Mesenchymal stem cell (in vitro differentiated cells and primary cell): Measurements from ENCODE around the gene PNMT.

Experiments used
- DNase-seq: peaks from one replicate; pipeline ENCODE4 v3.0.0-alpha.2; 2013
- H2AFZ ChIP-seq: one replicate; pipeline ENCODE4 v1.6.1; 2013; ENCODE audit warnings: low read depth, mild to moderate bottlenecking, control low read depth, inconsistent platforms, low read length, moderate library complexity
- H2AK5ac ChIP-seq: 2 replicates; pipeline ENCODE4 v1.6.1; 2013; ENCODE audit warnings: low read length, moderate library complexity, mild to moderate bottlenecking, inconsistent platforms; ENCODE audit not compliant: severe bottlenecking
- H2BK120ac ChIP-seq: one replicate; pipeline ENCODE4 v1.6.1; 2013; ENCODE audit warnings: low read depth, mild to moderate bottlenecking, inconsistent platforms, low read length, moderate library complexity
- H2BK12ac ChIP-seq, 2 experiments: one replicate each; pipeline ENCODE4 v1.6.1; 2013; ENCODE audit warnings: inconsistent platforms in 2 of 2, low read length in 2 of 2, mild to moderate bottlenecking in 2 of 2, moderate library complexity in 2 of 2, control low read depth in 1 of 2
- H2BK15ac ChIP-seq: one replicate; pipeline ENCODE4 v1.6.1; 2013; ENCODE audit warnings: mild to moderate bottlenecking, low read depth, inconsistent platforms; ENCODE audit not compliant: poor library complexity, severe bottlenecking
- H2BK5ac ChIP-seq: 2 replicates; pipeline ENCODE4 v1.6.1; 2013; ENCODE audit warnings: low read depth, mild to moderate bottlenecking, low read length, control low read depth, inconsistent platforms; ENCODE audit not compliant: poor library complexity, severe bottlenecking
- H3K14ac ChIP-seq, 2 experiments: one replicate each; pipeline ENCODE4 v1.6.1; 2013; ENCODE audit warnings: inconsistent platforms in 2 of 2, low read length in 2 of 2, control low read depth in 1 of 2, mild to moderate bottlenecking in 1 of 2, moderate library complexity in 1 of 2
- H3K18ac ChIP-seq, 2 experiments: one replicate each; pipeline ENCODE4 v1.6.1; 2013; ENCODE audit warnings: inconsistent platforms in 2 of 2, low read length in 2 of 2, control low read depth in 1 of 2, low read depth in 1 of 2, mild to moderate bottlenecking in 1 of 2
- H3K23ac ChIP-seq, 2 experiments: one replicate each; pipeline ENCODE4 v1.6.1; 2013; ENCODE audit warnings: inconsistent platforms in 2 of 2, low read length in 2 of 2, mild to moderate bottlenecking in 2 of 2, moderate library complexity in 2 of 2, control low read depth in 1 of 2
- H3K27ac ChIP-seq: 2 replicates; pipeline ENCODE4 v1.5.1; 2013; ENCODE audit warnings: mild to moderate bottlenecking, moderate library complexity, low read length, control low read depth, inconsistent platforms; ENCODE audit not compliant: poor library complexity, severe bottlenecking
- H3K27me3 ChIP-seq, 2 experiments: 2 replicates each; pipeline versions ENCODE4 v1.6.1 to v1.7.0; 2013; ENCODE audit warnings: low read length in 2 of 2, mild to moderate bottlenecking in 2 of 2, moderate library complexity in 2 of 2, control low read depth in 1 of 2, inconsistent platforms in 1 of 2; ENCODE audit not compliant: control insufficient read depth in 1 of 2, insufficient read depth in 1 of 2
- H3K36me3 ChIP-seq, 2 experiments: 2 replicates each; pipeline versions ENCODE4 v1.6.1 to v1.7.0; 2013; ENCODE audit warnings: low read length in 2 of 2, control low read depth in 1 of 2, inconsistent platforms in 1 of 2, low read depth in 1 of 2, mild to moderate bottlenecking in 1 of 2; ENCODE audit not compliant: insufficient read depth in 2 of 2, control insufficient read depth in 1 of 2
- H3K4ac ChIP-seq, 2 experiments: one replicate each; pipeline ENCODE4 v1.6.1; 2013; ENCODE audit warnings: inconsistent platforms in 2 of 2, low read length in 2 of 2, mild to moderate bottlenecking in 2 of 2, moderate library complexity in 2 of 2, control low read depth in 1 of 2, low read depth in 1 of 2
- H3K4me1 ChIP-seq: 2 replicates; pipeline ENCODE4 v1.6.1; 2013; ENCODE audit warnings: low read depth, low read length, control low read depth; ENCODE audit not compliant: control insufficient read depth, insufficient read depth
- H3K4me2 ChIP-seq: 2 replicates; pipeline ENCODE4 v1.6.1; 2013; ENCODE audit warnings: low read length, mild to moderate bottlenecking, inconsistent platforms; ENCODE audit not compliant: poor library complexity, severe bottlenecking
- H3K4me3 ChIP-seq, 2 experiments: 2 replicates each; pipeline versions ENCODE4 v1.5.1 to v1.7.0; 2013; ENCODE audit warnings: low read length in 2 of 2, mild to moderate bottlenecking in 2 of 2, control low read depth in 1 of 2, low read depth in 1 of 2; ENCODE audit not compliant: insufficient read depth in 1 of 2
- H3K79me1 ChIP-seq: replicated peaks from 2 replicates; pipeline ENCODE4 v1.6.1; 2013; ENCODE audit warnings: mild to moderate bottlenecking, control low read depth, low read length, inconsistent platforms; ENCODE audit not compliant: poor library complexity, severe bottlenecking
- H3K9ac ChIP-seq: 2 replicates; pipeline ENCODE4 v1.7.0; 2013; ENCODE audit warnings: mild to moderate bottlenecking, low read length, moderate library complexity
- H3K9me3 ChIP-seq: 2 replicates; pipeline ENCODE4 v1.7.0; 2013; ENCODE audit warnings: mild to moderate bottlenecking, low read length; ENCODE audit not compliant: control insufficient read depth
- H4K8ac ChIP-seq: one replicate; pipeline ENCODE4 v1.6.1; 2013; ENCODE audit warnings: inconsistent platforms, mild to moderate bottlenecking, low read length, moderate library complexity
- H4K91ac ChIP-seq: one replicate; pipeline ENCODE4 v1.6.1; 2013; ENCODE audit warnings: mild to moderate bottlenecking, low read length, inconsistent platforms
- WGBS: methylation state at CpG from one replicate; pipeline ENCODE4 v1.1.7; 2013; ENCODE audit warnings: mixed read lengths; 5-methylcytosine and 5-hydroxymethylcytosine counted together

Gene PNMT

GRCh38 chr17:39701784-39702422 is 33.6 kb downstream of the PNMT start:
- Histone ChIP-seq H3K14ac (peak overlapping the region in 1 of 2 experiments; percentile 18), H3K18ac (no peak overlapping the region), H3K23ac (no peak overlapping the region), H3K9ac (no peak overlapping the region), H3K4me1 (peaks cover 36% of the 10 kb centered on the region), H4K8ac (no peak overlapping the region), H2BK120ac (no peak overlapping the region), H3K27ac (no peak overlapping the region), H2BK5ac (no peak overlapping the region), H2BK15ac (no peak overlapping the region), H3K36me3 (peaks cover 1 to 35% of the 10 kb centered on the region in 2 experiments), H2BK12ac (no peak overlapping the region), H3K79me1 (peaks cover 42% of the 10 kb centered on the region), H3K4ac (no peak overlapping the region), H3K27me3 (no peaks in the 10 kb centered on the region), H2AFZ (no peak overlapping the region), H4K91ac (no peak overlapping the region), H3K4me2 (peak overlapping the region; percentile 91), H3K9me3 (no peaks in the 10 kb centered on the region), H3K4me3 (peak overlapping the region in 1 of 2 experiments; percentile 83), H2AK5ac (no peak overlapping the region)
- WGBS = 89% methylated on average over 3 of the region's 4 CpGs
- DNase-seq = no peak

DNA sequence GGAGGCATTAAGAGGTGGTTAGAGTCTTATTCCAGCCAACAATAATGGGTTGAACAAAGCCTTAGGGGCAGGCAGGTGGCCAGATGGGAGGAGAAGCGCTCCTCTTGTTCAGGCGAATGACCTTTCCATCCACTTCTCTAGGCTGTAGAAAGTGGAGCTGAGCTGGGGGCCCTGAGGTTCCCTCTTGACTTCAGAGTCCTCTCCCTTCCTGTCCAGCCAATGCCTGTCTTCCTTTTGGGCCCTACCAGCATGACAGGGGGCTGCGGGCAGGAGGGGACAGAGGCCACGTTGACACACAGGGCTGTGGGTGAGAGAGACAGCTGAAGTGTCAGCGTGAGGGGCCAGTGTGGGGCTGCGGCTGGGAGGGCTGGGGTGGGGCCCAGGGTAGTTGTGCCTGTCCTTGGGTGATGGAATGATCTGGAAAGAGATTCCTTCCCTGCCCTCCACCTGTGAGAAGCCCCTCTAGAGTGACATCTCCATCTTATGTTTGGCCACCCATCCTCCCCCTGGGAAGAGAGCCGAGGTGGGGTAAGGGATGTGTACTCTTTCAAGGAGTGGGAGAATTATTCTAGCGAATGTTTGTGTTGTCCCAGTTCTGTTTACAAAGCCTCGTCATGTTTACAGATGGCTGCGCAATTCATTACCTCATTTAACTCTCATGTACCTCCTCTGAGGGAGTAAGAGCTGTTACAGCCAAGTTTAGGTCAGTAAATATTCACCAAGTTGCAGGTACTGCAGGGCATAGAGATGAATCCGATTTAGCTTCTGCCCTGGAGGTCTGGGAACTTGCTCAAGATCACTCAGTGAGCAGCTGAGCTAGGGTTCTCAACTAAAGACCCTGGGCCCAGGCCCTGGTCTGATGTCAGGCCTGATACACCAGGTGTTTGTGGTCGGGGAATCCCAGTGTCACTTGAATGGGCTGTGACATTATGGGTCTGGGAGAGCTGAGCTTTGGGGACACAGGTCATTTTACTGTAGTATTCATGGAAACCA is 34.9 kb downstream of the PNMT start:
- H3K27me3 ChIP-seq = no peaks in the 10 kb centered on the region
- no peak overlapping the region for H3K4ac ChIP-seq
- WGBS = 70% methylated on average over 8 of the region's 12 CpGs
- DNase-seq = peak; percentile 77
- peaks cover 36% of the 10 kb centered on the region for H3K4me1 ChIP-seq
- no peak overlapping the region for H2AK5ac ChIP-seq
- no peak overlapping the region for H3K18ac ChIP-seq
- no peak overlapping the region for H2BK120ac ChIP-seq
- H3K9ac ChIP-seq = no peak overlapping the region
- peaks cover 12 to 46% of the 10 kb centered on the region in 2 experiments for H3K36me3 ChIP-seq
- no peak overlapping the region for H3K14ac ChIP-seq
- H2BK12ac ChIP-seq = no peak overlapping the region
- H3K79me1 ChIP-seq = peaks cover 52% of the 10 kb centered on the region
- H4K8ac ChIP-seq = peak overlapping the region; percentile 36
- no peak overlapping the region for H3K4me2 ChIP-seq
- H2AFZ ChIP-seq = no peak overlapping the region
- H2BK15ac ChIP-seq = no peak overlapping the region
- no peak overlapping the region for H3K23ac ChIP-seq
- H4K91ac ChIP-seq = peak overlapping the region; percentile 61
- no peaks in the 10 kb centered on the region for H3K9me3 ChIP-seq
- H2BK5ac ChIP-seq = no peak overlapping the region
- no peak overlapping the region for H3K27ac ChIP-seq
- H3K4me3 ChIP-seq = no peak overlapping the region

GRCh38 chr17:39703913-39704312 is 35.7 kb downstream of the PNMT start:
- H3K27ac ChIP-seq = no peak overlapping the region
- H3K4me2 ChIP-seq = no peak overlapping the region
- WGBS = 100% methylated on average over 4 of the region's 5 CpGs
- H2BK5ac ChIP-seq = no peak overlapping the region
- peaks cover 36% of the 10 kb centered on the region for H3K4me1 ChIP-seq
- H3K18ac ChIP-seq = no peak overlapping the region
- no peaks in the 10 kb centered on the region for H3K27me3 ChIP-seq
- no peak overlapping the region for H4K91ac ChIP-seq
- no peak for DNase-seq
- H3K79me1 ChIP-seq = peaks cover 58% of the 10 kb centered on the region
- no peak overlapping the region for H3K14ac ChIP-seq
- H2AK5ac ChIP-seq = no peak overlapping the region
- no peak overlapping the region for H3K9ac ChIP-seq
- H2BK12ac ChIP-seq = no peak overlapping the region
- no peak overlapping the region for H3K23ac ChIP-seq
- no peaks in the 10 kb centered on the region for H3K9me3 ChIP-seq
- H3K4me3 ChIP-seq = no peak overlapping the region
- H3K4ac ChIP-seq = no peak overlapping the region
- H2AFZ ChIP-seq = no peak overlapping the region
- H3K36me3 ChIP-seq = peaks cover 19 to 53% of the 10 kb centered on the region in 2 experiments
- H2BK15ac ChIP-seq = no peak overlapping the region
- no peak overlapping the region for H2BK120ac ChIP-seq
- no peak overlapping the region for H4K8ac ChIP-seq
